Chondrocyte (in vitro differentiated cells): ENCODE results near the gene KCNQ5. TPM values are rescaled to one million over a fixed set of nuclear protein-coding genes. Genes with fewer than 3 reads are reported as not detected.

Source experiments
- DNase-seq: peaks from one replicate; pipeline ENCODE4 v3.0.0; 2021; ENCODE audit warnings: mixed read lengths, low spot score
- H3K27ac Mint-ChIP-seq: one replicate; pipeline ENCODE4 v1.8.0; 2021; ENCODE audit warnings: mild to moderate bottlenecking, moderate library complexity, mixed read lengths; ENCODE audit not compliant: unreplicated experiment
- H3K27me3 Mint-ChIP-seq: 2 replicates; pipeline ENCODE4 v1.8.0; 2021; ENCODE audit warnings: low read depth, mixed read lengths
- H3K36me3 Mint-ChIP-seq: 2 replicates; pipeline ENCODE4 v1.8.0; 2021; ENCODE audit warnings: low read depth, mixed read lengths
- H3K4me1 Mint-ChIP-seq: 2 replicates; pipeline ENCODE4 v1.8.0; 2021; ENCODE audit warnings: low read depth, mild to moderate bottlenecking, mixed read lengths
- H3K4me3 Mint-ChIP-seq: one replicate; pipeline ENCODE4 v1.8.0; 2021; ENCODE audit warnings: mild to moderate bottlenecking, moderate library complexity, mixed read lengths; ENCODE audit not compliant: unreplicated experiment
- H3K9me3 Mint-ChIP-seq: 2 replicates; pipeline ENCODE4 v1.8.0; 2021; ENCODE audit warnings: low read depth, mixed read lengths
- CTCF ChIP-seq: fragments of 200-600 bp; sonication (generic); IDR thresholded peaks from 2 replicates; pipeline ENCODE4 v1.5.0; 2021; ENCODE audit warnings: antibody characterized with exemption, mild to moderate bottlenecking, moderate library complexity
- total RNA-seq: library from RNA; stranded (reverse); gene quantifications from 3 replicates; pipeline ENCODE4 v1.2.1, GENCODE V29; 2021

KCNQ5 gene
- total RNA-seq, 1 donor from 2014 or later, result 4.1 TPM

GRCh38 chr6:73129653-73130443 is 508.0 kb downstream of the KCNQ5 start:
- TF ChIP-seq CTCF, result peak; percentile 100
- DNase-seq, result no peak
- Mint-ChIP-seq H3K9me3 (no peaks in the 10 kb centered on the region), H3K4me1 (peaks cover 8% of the 10 kb centered on the region), H3K36me3 (no peaks in the 10 kb centered on the region), H3K4me3 (no peak overlapping the region), H3K27ac (no peak overlapping the region), H3K27me3 (peaks cover 9% of the 10 kb centered on the region)

- Mint-ChIP-seq H3K9me3 (peaks cover 2% of the 10 kb centered on the region), H3K27ac (no peak overlapping the region), H3K4me1 (peaks cover 8% of the 10 kb centered on the region), H3K4me3 (no peak overlapping the region), H3K36me3 (peaks cover 2% of the 10 kb centered on the region), H3K27me3 (peaks cover 11% of the 10 kb centered on the region)
- DNase-seq, result no peak
- TF ChIP-seq CTCF, result no peak
Measured at GRCh38 chr6:73131706-73132105, 509.8 kb downstream of the KCNQ5 start.

- Mint-ChIP-seq H3K27ac (peak overlapping the region; percentile 17), H3K36me3 (peaks cover 2% of the 10 kb centered on the region), H3K4me1 (peaks cover 7% of the 10 kb centered on the region), H3K4me3 (no peak overlapping the region), H3K9me3 (peaks cover 2% of the 10 kb centered on the region), H3K27me3 (peaks cover 4% of the 10 kb centered on the region)
- peak; percentile 77 for DNase-seq
- TF ChIP-seq CTCF, result peak; percentile 68
Measured at GRCh38 chr6:73134588-73134987, 512.7 kb downstream of the KCNQ5 start.

- Mint-ChIP-seq H3K4me3 (no peak overlapping the region), H3K9me3 (peaks cover 2% of the 10 kb centered on the region), H3K4me1 (no peaks in the 10 kb centered on the region), H3K27ac (no peak overlapping the region), H3K27me3 (peaks cover 2% of the 10 kb centered on the region), H3K36me3 (peaks cover 2% of the 10 kb centered on the region)
- no peak for DNase-seq
- no peak for TF ChIP-seq CTCF
Measured at GRCh38 chr6:73139681-73140383, 518.0 kb downstream of the KCNQ5 start.

- H3K9me3 Mint-ChIP-seq, result no peaks in the 10 kb centered on the region
- H3K27ac Mint-ChIP-seq, result no peak overlapping the region
- H3K4me3 Mint-ChIP-seq, result no peak overlapping the region
- TF ChIP-seq CTCF, result no peak
- no peaks in the 10 kb centered on the region for H3K27me3 Mint-ChIP-seq
- no peaks in the 10 kb centered on the region for H3K4me1 Mint-ChIP-seq
- no peaks in the 10 kb centered on the region for H3K36me3 Mint-ChIP-seq
- DNase-seq, result no peak
Measured at GRCh38 chr6:73143551-73143950, 521.7 kb downstream of the KCNQ5 start.
